K562 (cell line): Measurements from ENCODE around the gene TMEM132D. TPM values are rescaled to one million over a fixed set of nuclear protein-coding genes. Genes with fewer than 3 reads are reported as not detected.

Experiments
- ATAC-seq: fragments of 200-7000 bp; cut with Tn5 transposase; 3 replicates; pipeline ENCODE4 v1.9.1; 2020; ENCODE audit warnings: moderate library complexity
- BruUV-seq: library from RNA; stranded (reverse); fragments of 400-500 nt; replicated peaks from 2 replicates; lab custom pipeline; 2021; lab: Mats Ljungman, UMichigan
- CTCF ChIA-PET: fragments of 300-600 bp; formaldehyde crosslinking; extraction: SDS; loops from one replicate; lab custom pipeline; 2021; ENCODE audit warnings: low intra/inter-chr PET ratio; lab: Yijun Ruan, JAX
- POLR2A ChIA-PET: fragments of 300-600, 350-650 bp; sonication (Branson Sonifier 250); formaldehyde crosslinking; extraction: SDS; loops from one replicate; lab custom pipeline; 2021; ENCODE audit warnings: antibody characterized with exemption, inconsistent platforms; lab: Yijun Ruan, JAX
- DNase-seq, 4 experiments: peaks; one replicate each; pipeline versions ENCODE4 v3.0.0 to v3.0.0-alpha.2; 2011 to 2018; ENCODE audit warnings: low spot score in 3 of 4, mixed read lengths in 3 of 4; ENCODE audit errors: extremely low read depth in 1 of 4
- FAIRE-seq: peaks from 2 replicates; lab custom pipeline; 2011; peaks lifted over from hg19 to GRCh38; lab: Jason Lieb, UNC
- H2AFZ ChIP-seq: 2 replicates; pipeline ENCODE4 v1.6.0; 2011; ENCODE audit warnings: low read depth, low read length, control low read depth, inconsistent platforms
- H3K27ac ChIP-seq: fragments of 200-600 bp; 3 replicates; pipeline ENCODE4 v1.8.0; 2011; ENCODE audit warnings: low read depth, mild to moderate bottlenecking, control low read depth, inconsistent platforms, low read length, moderate library complexity, mixed read lengths; ENCODE audit errors: extremely low read depth
- H3K27me3 ChIP-seq, 2 experiments: fragments of 300-600 bp in 1 of 2; 2 replicates in 1 of 2; 3 replicates in 1 of 2; pipeline versions ENCODE4 v1.6.0 to v1.8.0; 2011; ENCODE audit warnings: inconsistent platforms in 2 of 2, low read length in 2 of 2, mild to moderate bottlenecking in 1 of 2, mixed read lengths in 1 of 2, moderate library complexity in 1 of 2; ENCODE audit not compliant: control insufficient read depth in 2 of 2, insufficient read depth in 2 of 2
- H3K36me3 ChIP-seq: fragments of 300-600 bp; 3 replicates; pipeline ENCODE4 v1.8.0; 2011; ENCODE audit warnings: mild to moderate bottlenecking, low read length, inconsistent platforms; ENCODE audit not compliant: control insufficient read depth, insufficient read depth
- H3K4me1 ChIP-seq, 2 experiments: fragments of 200-600 bp in 1 of 2; replicated peaks in 1 of 2; 2 replicates in 1 of 2; 3 replicates in 1 of 2; pipeline versions ENCODE4 v1.5.1 to v1.8.0; 2011; ENCODE audit warnings: inconsistent platforms in 2 of 2, low read length in 2 of 2, mild to moderate bottlenecking in 1 of 2, mixed read lengths in 1 of 2, moderate library complexity in 1 of 2; ENCODE audit not compliant: control insufficient read depth in 2 of 2, insufficient read depth in 2 of 2
- H3K4me2 ChIP-seq: 2 replicates; pipeline ENCODE4 v1.6.1; 2011; ENCODE audit warnings: low read length, control low read depth, inconsistent platforms, mixed read lengths; ENCODE audit not compliant: insufficient read depth
- H3K4me3 ChIP-seq: fragments of 200-600 bp; sonication (generic), shearing (Covaris generic); 2 replicates; pipeline ENCODE4 v1.5.1; 2016; ENCODE audit warnings: control low read depth, inconsistent platforms
- H3K79me2 ChIP-seq: fragments of 200-600 bp; 3 replicates; pipeline ENCODE4 v1.8.0; 2011; ENCODE audit warnings: low read length, inconsistent platforms; ENCODE audit not compliant: control insufficient read depth, insufficient read depth
- H3K9ac ChIP-seq, 2 experiments: 2 replicates each; pipeline versions ENCODE4 v1.6.0 to v1.6.1; 2011; ENCODE audit warnings: low read depth in 2 of 2, low read length in 2 of 2, control low read depth in 1 of 2, inconsistent platforms in 1 of 2, mild to moderate bottlenecking in 1 of 2, mixed read lengths in 1 of 2; ENCODE audit not compliant: insufficient read depth in 1 of 2
- H3K9me1 ChIP-seq: one replicate; pipeline ENCODE4 v1.6.0; 2011; ENCODE audit warnings: inconsistent platforms, mild to moderate bottlenecking, low read length, moderate library complexity; ENCODE audit not compliant: control insufficient read depth, insufficient read depth
- H3K9me3 ChIP-seq: replicated peaks from 2 replicates; pipeline ENCODE4 v1.5.1; 2011; ENCODE audit warnings: low read depth, low read length, inconsistent platforms; ENCODE audit not compliant: control insufficient read depth, insufficient read depth
- H4K20me1 ChIP-seq: replicated peaks from 2 replicates; pipeline ENCODE4 v1.6.1; 2011; ENCODE audit warnings: low read length, inconsistent platforms, mixed read lengths; ENCODE audit not compliant: control insufficient read depth, insufficient read depth
- BHLHE40 ChIP-seq: IDR thresholded peaks from 2 replicates; pipeline ENCODE4 v1.6.1; 2011; ENCODE audit warnings: low read length, improper control_type of control experiment
- KDM1A ChIP-seq, 2 experiments: fragments of 450-650 bp; IDR thresholded peaks; 2 replicates each; pipeline ENCODE4 v1.6.1; 2016; ENCODE audit warnings: mild to moderate bottlenecking in 2 of 2
- MBD2 ChIP-seq: sonication (generic); IDR thresholded peaks from 2 replicates; pipeline ENCODE4 v1.6.1; 2016; ENCODE audit warnings: low read depth, borderline replicate concordance
- PCBP2 ChIP-seq: fragments of 200-400 bp; formaldehyde crosslinking; IDR thresholded peaks from 2 replicates; pipeline ENCODE4 v1.6.1; 2018; ENCODE audit warnings: low read length, low read depth, mild to moderate bottlenecking, moderate library complexity; ENCODE audit not compliant: poor library complexity, severe bottlenecking
- YY1 ChIP-seq, 3 experiments: IDR thresholded peaks; 2 replicates each; pipeline ENCODE4 v1.6.1; 2011; ENCODE audit warnings: low read length in 2 of 3, mild to moderate bottlenecking in 2 of 3, moderate library complexity in 2 of 3, borderline replicate concordance in 1 of 3, control low read depth in 1 of 3, low read depth in 1 of 3; ENCODE audit not compliant: insufficient read depth in 3 of 3, insufficient replicate concordance in 2 of 3, control insufficient read depth in 1 of 3, insufficient read length in 1 of 3; ENCODE audit errors: extremely low read depth in 1 of 3
- ZBTB49 ChIP-seq: sonication (generic); formaldehyde crosslinking; IDR thresholded peaks from 2 replicates; pipeline ENCODE4 v1.8.0; 2022; ENCODE audit warnings: missing genetic modification reagents, mild to moderate bottlenecking, borderline replicate concordance
- ZNF408 ChIP-seq: fragments of 250-450 bp; sonication (Bioruptor Pico); IDR thresholded peaks from 2 replicates; pipeline ENCODE4 v1.4.0; 2020; ENCODE audit warnings: low read depth, mild to moderate bottlenecking, moderate library complexity
- WGBS: fragments of 100-300 bp; shearing (Covaris generic); methylation state at CpG from one replicate; pipeline ENCODE4 v1.1.6; 2016; ENCODE audit warnings: low coverage, mixed read lengths; ENCODE audit not compliant: insufficient coverage; ENCODE audit errors: missing lambda C conversion rate; 5-methylcytosine and 5-hydroxymethylcytosine counted together
- in situ Hi-C: fragments of 300-500 bp; cut with MboI; formaldehyde crosslinking; loops from 4 replicates; pipeline ENCODE4 v1.15.0; 2018; ENCODE audit warnings: inconsistent platforms, mixed read lengths
- intact Hi-C: fragments of 100-400 bp; cut with micrococcal nuclease; formaldehyde crosslinking; loops from 2 replicates; pipeline ENCODE4 v1.14.2; 2022
- polyA plus RNA-seq, 8 experiments: library from polyadenylated mRNA; depleted of rRNA in 4 of 8; stranded (reverse) in 5 of 8; unstranded in 3 of 8; fragments of >200 nt; fragmentation: Nextera tagmentation in 2 of 8; fragmentation: Illumina TruSeq in 1 of 8; extraction: Ambion mirVana in 2 of 8; extraction: Trizol in 1 of 8; gene quantifications; 2 replicates each; pipeline versions ENCODE4 v1.2.1 to v1.2.3, GENCODE V29; 2011 to 2014; ENCODE audit warnings: inconsistent platforms in 1 of 8, missing spikeins in 1 of 8
- total RNA-seq, 7 experiments: library from RNA; depleted of rRNA in 6 of 7; stranded (reverse); fragments of >200 nt in 6 of 7; fragmentation: Illumina TruSeq in 2 of 7; extraction: Trizol in 2 of 7; gene quantifications; 2 replicates each; pipeline versions ENCODE4 v1.2.1 to v1.2.3, GENCODE V29; 2011 to 2021; ENCODE audit warnings: low replicate concordance in 1 of 7

TMEM132D gene
- total and polyA plus RNA-seq, 9 of the 15 experiments (the other 6 are each of a cell fraction or from before 2014, with no cell fraction given) = not detected

- POLR2A ChIA-PET = no interaction called here
- intact Hi-C loops = no loop called here
- DNase-seq (no peak), FAIRE-seq (no peak), ATAC-seq (no peak)
- Histone ChIP-seq H3K36me3 (no peaks in the 10 kb centered on the region), H3K9ac (no peak overlapping the region), H3K27me3 (peaks cover 0 to 6% of the 10 kb centered on the region in 2 experiments; a peak in 1 of 5 replicates), H3K9me3 (no peaks in the 10 kb centered on the region), H3K27ac (no peak overlapping the region), H3K9me1 (no peaks in the 10 kb centered on the region), H3K4me2 (no peak overlapping the region), H4K20me1 (no peaks in the 10 kb centered on the region), H3K4me1 (no peaks in the 10 kb centered on the region), H2AFZ (no peak overlapping the region), H3K4me3 (no peak overlapping the region), H3K79me2 (no peaks in the 10 kb centered on the region)
- in situ Hi-C loops = no loop called here
- WGBS = 0% methylated on average over 5 of the region's 5 CpGs
- BruUV-seq = no TSS peak
- CTCF ChIA-PET = no interaction called here
- no peak for TF ChIP-seq KDM1A (IDR thresholded peaks at IDR 0.05)
- no peak for TF ChIP-seq MBD2
- no peak for TF ChIP-seq BHLHE40
- no peak for TF ChIP-seq ZNF408
- no peak for TF ChIP-seq ZBTB49 (CRISPR knock-in tag)
- no peak for TF ChIP-seq YY1 (IDR thresholded peaks at IDR 0.05; ENCODE audit: borderline replicate concordance in 1 of 3, control insufficient read depth in 1 of 3, extremely low read depth in 1 of 3, insufficient read depth in 3 of 3, insufficient read length in 1 of 3, insufficient replicate concordance in 2 of 3, low read depth in 1 of 3, low read length in 2 of 3)
- TF ChIP-seq PCBP2 = no peak
Measured at GRCh38 chr12:129378496-129378895, 525.3 kb downstream of the TMEM132D start.
